Choroid plexus epithelial cell (primary cell): Measurements from ENCODE around the gene TMEM132D.

Experiments used
- DNase-seq: peaks from one replicate; pipeline ENCODE4 v3.0.0-alpha.2; 2010; ENCODE audit warnings: low read depth
- H3K4me3 ChIP-seq: 2 replicates; pipeline ENCODE4 v1.5.1; 2011; ENCODE audit warnings: low read depth, mild to moderate bottlenecking, control low read depth, low read length, moderate library complexity
- CTCF ChIP-seq: conservative IDR thresholded peaks from 2 replicates; pipeline ENCODE4 v1.5.1; 2011; ENCODE audit warnings: low read depth, mild to moderate bottlenecking, control low read depth, inconsistent platforms, low read length, moderate library complexity

The TMEM132D gene

GRCh38 chr12:129423041-129423580 is 480.7 kb downstream of the TMEM132D start:
- TF ChIP-seq CTCF = no peak
- no peak for DNase-seq
- no peak overlapping the region for H3K4me3 ChIP-seq

GRCh38 chr12:129413295-129413694 is 490.5 kb downstream of the TMEM132D start:
- no peak for DNase-seq
- no peak overlapping the region for H3K4me3 ChIP-seq
- TF ChIP-seq CTCF = no peak

- TF ChIP-seq CTCF = no peak
- DNase-seq = no peak
- H3K4me3 ChIP-seq = no peak overlapping the region
These were observed 494.5 kb downstream of the TMEM132D start for GRCh38 chr12:129409281-129409680.

DNA sequence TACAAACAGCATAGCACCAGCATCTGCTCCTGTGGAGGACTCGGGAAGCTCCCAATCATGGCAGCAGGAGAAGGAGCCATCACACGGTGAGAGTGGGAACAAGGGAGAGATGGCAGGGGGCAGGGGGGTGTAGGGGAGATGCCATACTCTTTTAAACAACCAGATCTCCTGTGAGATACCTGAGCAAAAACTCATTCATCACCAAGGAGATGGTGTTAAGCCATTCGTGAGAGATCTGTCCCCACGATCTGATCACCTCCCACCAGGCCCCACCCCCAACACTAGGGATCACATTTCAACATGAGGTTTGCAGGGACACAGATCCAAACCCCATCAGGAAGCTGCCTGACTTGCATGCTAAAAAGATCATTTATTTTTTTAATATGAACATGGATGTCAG is 499.3 kb downstream of the TMEM132D start:
- DNase-seq = no peak
- no peak overlapping the region for H3K4me3 ChIP-seq
- no peak for TF ChIP-seq CTCF

DNA sequence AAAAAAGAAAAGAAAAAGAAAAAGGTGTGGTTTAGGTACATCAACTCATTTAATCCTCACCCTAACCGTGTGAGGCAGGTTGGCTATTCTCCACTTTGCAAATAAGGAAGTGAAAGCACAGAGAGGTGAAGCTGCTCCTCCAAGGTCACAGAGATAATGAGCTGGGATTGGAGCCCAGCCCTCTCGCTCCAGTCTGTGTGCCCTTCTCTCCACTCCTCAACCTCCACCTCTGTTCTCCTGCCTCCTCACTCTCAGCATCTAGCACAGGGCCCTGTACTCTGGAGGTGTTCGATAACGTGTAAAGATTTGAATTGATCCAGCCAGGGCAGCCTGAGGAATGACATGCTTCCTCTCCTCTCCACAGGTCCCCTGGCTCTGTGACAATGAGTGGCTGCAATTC is 502.3 kb downstream of the TMEM132D start:
- H3K4me3 ChIP-seq = no peak overlapping the region
- no peak for TF ChIP-seq CTCF
- DNase-seq = no peak

GRCh38 chr12:129394177-129394825 is 509.5 kb downstream of the TMEM132D start:
- no peak overlapping the region for H3K4me3 ChIP-seq
- no peak for DNase-seq
- no peak for TF ChIP-seq CTCF

DNA sequence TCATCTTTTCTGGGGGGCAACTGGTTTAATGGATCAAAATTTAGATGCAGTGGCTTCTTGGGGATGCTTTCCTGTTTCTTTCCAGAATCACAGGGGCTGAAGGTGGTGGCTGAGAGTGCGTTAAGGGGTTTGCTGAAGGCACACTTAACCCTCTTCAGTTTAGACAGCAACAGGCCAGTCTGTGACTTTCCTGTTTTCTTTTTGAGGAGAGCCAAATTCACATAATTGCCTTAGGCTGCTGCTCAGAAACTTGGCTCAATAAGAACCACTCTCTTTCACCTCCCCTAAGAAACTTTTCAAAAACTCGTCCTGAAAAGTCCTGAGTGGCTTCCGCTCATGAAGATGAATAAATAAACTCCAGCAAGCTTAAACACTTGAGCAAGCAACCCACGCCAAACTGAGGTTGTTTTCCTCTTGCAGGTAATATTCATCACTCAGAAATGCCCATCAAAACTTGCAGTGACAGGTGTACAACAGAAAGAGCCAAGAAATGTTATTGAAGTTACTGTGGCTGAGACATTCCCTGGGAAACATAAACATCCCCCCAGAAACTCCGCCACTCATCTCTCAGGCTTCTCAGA is 510.4 kb downstream of the TMEM132D start:
- no peak overlapping the region for H3K4me3 ChIP-seq
- DNase-seq = no peak
- TF ChIP-seq CTCF = no peak
